ENCODE data around the gene CMIP. TPM values are rescaled to one million over a fixed set of nuclear protein-coding genes. Genes with fewer than 3 reads are reported as not detected.

CMIP gene
- polyA plus RNA-seq, 1 donor from 2014 or later = 15.1 TPM

DNA sequence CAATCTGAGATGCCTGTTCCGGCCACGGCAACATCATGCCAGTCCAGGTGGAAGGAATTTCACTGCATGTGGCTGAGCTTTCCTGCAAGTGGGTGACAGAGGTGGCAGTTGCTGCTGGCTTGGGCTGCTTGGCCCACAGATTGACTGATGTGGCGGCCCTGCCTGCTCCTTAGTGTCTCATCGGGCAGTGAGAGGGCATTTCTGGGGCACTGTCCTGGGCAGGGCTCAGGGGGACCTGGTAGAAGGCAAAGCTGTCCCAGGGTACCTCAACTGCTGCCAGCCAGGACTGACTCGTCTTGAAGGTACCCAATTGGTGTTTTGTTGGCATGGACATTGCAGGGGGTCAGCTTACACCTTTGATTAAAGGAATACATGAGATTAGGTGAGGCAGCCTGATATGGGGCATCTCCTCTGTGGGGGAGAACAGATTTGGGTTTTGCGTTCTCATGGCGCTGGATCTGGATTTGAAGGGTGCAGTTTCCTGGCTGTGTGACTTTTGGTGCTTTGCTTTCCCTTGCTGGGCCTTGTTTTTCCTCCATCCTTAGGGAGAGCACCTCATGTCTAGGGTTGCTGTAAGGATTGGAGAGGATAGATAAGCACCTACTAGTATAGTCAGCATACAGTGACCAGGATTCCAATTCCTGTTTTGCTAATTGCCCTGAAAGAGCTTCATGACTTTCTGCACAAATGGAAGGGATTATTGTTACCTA is 5.4 kb downstream of the CMIP start:
- H3K27ac ChIP-seq (ENCODE audit: low read length) = no peak overlapping the region
- no peaks in the 10 kb centered on the region for H3K27me3 ChIP-seq (ENCODE audit: insufficient read depth, low read depth, low read length)
- H3K4me3 ChIP-seq (ENCODE audit: low read length) = peak overlapping the region; percentile 68
- H3K4me2 ChIP-seq (ENCODE audit: low read length) = no peak overlapping the region
- H3K36me3 ChIP-seq (ENCODE audit: insufficient read depth, low read length) = no peaks in the 10 kb centered on the region
- no peak overlapping the region for H2AFZ ChIP-seq (ENCODE audit: low read depth, low read length)
- no peak overlapping the region for H3K9ac ChIP-seq (ENCODE audit: low read length)
- H4K20me1 ChIP-seq (ENCODE audit: insufficient read depth) = peaks cover 20% of the 10 kb centered on the region
- H3K9me3 ChIP-seq (ENCODE audit: low read length) = no peaks in the 10 kb centered on the region
- H3K79me2 ChIP-seq (replicated peaks; ENCODE audit: insufficient read depth, low read length) = peaks cover 98% of the 10 kb centered on the region
- no peak for TF ChIP-seq EZH2 (IDR thresholded peaks at IDR 0.05; ENCODE audit: borderline replicate concordance, insufficient read depth, low read length, poor library complexity, severe bottlenecking)
- TF ChIP-seq POLR2AphosphoS5 (IDR thresholded peaks at IDR 0.05) = no peak
- TF ChIP-seq MXI1 (conservative IDR thresholded peaks at IDR 0.05; ENCODE audit: poor library complexity, severe bottlenecking) = no peak
- TF ChIP-seq, protein P1, sequence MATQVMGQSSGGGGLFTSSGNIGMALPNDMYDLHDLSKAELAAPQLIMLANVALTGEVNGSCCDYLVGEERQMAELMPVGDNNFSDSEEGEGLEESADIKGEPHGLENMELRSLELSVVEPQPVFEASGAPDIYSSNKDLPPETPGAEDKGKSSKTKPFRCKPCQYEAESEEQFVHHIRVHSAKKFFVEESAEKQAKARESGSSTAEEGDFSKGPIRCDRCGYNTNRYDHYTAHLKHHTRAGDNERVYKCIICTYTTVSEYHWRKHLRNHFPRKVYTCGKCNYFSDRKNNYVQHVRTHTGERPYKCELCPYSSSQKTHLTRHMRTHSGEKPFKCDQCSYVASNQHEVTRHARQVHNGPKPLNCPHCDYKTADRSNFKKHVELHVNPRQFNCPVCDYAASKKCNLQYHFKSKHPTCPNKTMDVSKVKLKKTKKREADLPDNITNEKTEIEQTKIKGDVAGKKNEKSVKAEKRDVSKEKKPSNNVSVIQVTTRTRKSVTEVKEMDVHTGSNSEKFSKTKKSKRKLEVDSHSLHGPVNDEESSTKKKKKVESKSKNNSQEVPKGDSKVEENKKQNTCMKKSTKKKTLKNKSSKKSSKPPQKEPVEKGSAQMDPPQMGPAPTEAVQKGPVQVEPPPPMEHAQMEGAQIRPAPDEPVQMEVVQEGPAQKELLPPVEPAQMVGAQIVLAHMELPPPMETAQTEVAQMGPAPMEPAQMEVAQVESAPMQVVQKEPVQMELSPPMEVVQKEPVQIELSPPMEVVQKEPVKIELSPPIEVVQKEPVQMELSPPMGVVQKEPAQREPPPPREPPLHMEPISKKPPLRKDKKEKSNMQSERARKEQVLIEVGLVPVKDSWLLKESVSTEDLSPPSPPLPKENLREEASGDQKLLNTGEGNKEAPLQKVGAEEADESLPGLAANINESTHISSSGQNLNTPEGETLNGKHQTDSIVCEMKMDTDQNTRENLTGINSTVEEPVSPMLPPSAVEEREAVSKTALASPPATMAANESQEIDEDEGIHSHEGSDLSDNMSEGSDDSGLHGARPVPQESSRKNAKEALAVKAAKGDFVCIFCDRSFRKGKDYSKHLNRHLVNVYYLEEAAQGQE (IDR thresholded peaks at IDR 0.05; ENCODE audit: borderline replicate concordance) = no peak
- TF ChIP-seq TAF1 (IDR thresholded peaks at IDR 0.05; ENCODE audit: low read depth) = no peak
- H3F3A ChIP-seq (ENCODE audit: insufficient read depth, low read length, poor library complexity, severe bottlenecking) = no peaks in the 10 kb centered on the region
- no peaks in the 10 kb centered on the region for H3K9me2 ChIP-seq (ENCODE audit: insufficient read depth, low read length)

DNA sequence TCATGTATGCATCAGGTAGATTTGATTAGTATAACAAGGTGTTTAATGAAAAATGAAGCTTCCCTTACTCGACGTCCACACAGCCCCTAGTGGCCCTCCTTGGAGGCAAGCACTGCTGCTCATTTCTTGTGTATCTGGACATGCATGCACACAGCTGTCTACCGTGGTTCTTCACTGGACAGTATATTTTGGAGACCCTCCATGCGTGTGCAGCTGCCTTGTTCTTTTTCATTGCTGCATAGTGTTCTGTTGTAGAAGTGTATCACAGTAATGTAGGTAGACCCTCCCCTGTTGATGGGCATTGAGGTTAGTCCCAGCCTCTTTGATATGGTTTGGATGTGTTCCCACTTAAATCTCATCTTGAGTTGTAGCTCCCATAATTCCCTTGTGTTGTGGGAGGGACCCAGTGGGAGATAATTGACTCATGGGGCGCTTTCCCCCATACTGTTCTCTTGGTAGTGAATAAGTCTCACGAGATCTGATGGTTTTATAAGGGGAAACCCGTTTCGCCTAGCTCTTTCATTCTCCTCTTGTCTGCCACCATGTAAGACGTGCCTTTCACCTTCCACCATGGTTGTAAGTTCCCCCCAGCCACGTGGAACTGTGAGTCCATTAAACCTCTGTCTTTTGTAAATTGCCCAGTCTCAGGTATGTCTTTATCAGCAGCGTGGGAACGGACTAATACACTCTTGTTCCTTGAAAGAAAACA is 6.3 kb downstream of the CMIP start:
- Histone ChIP-seq H2AFZ (ENCODE audit: low read depth, low read length) (no peak overlapping the region), H3K36me3 (ENCODE audit: insufficient read depth, low read length) (no peaks in the 10 kb centered on the region), H3F3A (ENCODE audit: insufficient read depth, low read length, poor library complexity, severe bottlenecking) (no peaks in the 10 kb centered on the region), H3K79me2 (replicated peaks; ENCODE audit: insufficient read depth, low read length) (peaks cover 99% of the 10 kb centered on the region), H3K4me3 (ENCODE audit: low read length) (peak overlapping the region; percentile 2), H3K27ac (ENCODE audit: low read length) (no peak overlapping the region), H3K9me3 (ENCODE audit: low read length) (no peaks in the 10 kb centered on the region), H3K4me2 (ENCODE audit: low read length) (no peak overlapping the region), H4K20me1 (ENCODE audit: insufficient read depth) (peaks cover 28% of the 10 kb centered on the region), H3K9ac (ENCODE audit: low read length) (no peak overlapping the region), H3K27me3 (ENCODE audit: insufficient read depth, low read depth, low read length) (no peaks in the 10 kb centered on the region), H3K9me2 (ENCODE audit: insufficient read depth, low read length) (no peaks in the 10 kb centered on the region)
- TF ChIP-seq, protein P2, sequence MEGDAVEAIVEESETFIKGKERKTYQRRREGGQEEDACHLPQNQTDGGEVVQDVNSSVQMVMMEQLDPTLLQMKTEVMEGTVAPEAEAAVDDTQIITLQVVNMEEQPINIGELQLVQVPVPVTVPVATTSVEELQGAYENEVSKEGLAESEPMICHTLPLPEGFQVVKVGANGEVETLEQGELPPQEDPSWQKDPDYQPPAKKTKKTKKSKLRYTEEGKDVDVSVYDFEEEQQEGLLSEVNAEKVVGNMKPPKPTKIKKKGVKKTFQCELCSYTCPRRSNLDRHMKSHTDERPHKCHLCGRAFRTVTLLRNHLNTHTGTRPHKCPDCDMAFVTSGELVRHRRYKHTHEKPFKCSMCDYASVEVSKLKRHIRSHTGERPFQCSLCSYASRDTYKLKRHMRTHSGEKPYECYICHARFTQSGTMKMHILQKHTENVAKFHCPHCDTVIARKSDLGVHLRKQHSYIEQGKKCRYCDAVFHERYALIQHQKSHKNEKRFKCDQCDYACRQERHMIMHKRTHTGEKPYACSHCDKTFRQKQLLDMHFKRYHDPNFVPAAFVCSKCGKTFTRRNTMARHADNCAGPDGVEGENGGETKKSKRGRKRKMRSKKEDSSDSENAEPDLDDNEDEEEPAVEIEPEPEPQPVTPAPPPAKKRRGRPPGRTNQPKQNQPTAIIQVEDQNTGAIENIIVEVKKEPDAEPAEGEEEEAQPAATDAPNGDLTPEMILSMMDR (IDR thresholded peaks at IDR 0.05; ENCODE audit: poor library complexity, severe bottlenecking) = no peak
- TF ChIP-seq EP300 (conservative IDR thresholded peaks at IDR 0.05; ENCODE audit: poor library complexity, severe bottlenecking) (no peak), SMC3 (conservative IDR thresholded peaks at IDR 0.05; ENCODE audit: poor library complexity) (no peak), POLR2AphosphoS5 (IDR thresholded peaks at IDR 0.05) (no peak), MXI1 (conservative IDR thresholded peaks at IDR 0.05; ENCODE audit: poor library complexity, severe bottlenecking) (no peak), TAF1 (IDR thresholded peaks at IDR 0.05; ENCODE audit: low read depth) (no peak), RAD21 (conservative IDR thresholded peaks at IDR 0.05) (no peak), EZH2 (IDR thresholded peaks at IDR 0.05; ENCODE audit: borderline replicate concordance, insufficient read depth, low read length, poor library complexity, severe bottlenecking) (no peak)
- TF ChIP-seq, protein P1 (IDR thresholded peaks at IDR 0.05; ENCODE audit: borderline replicate concordance) = no peak
